HG03442 (cell line): ENCODE data around the gene ANGPTL4.
A peak's percentile ranks its signal among the peaks of the same experiment; 100 is the strongest.
"Not testable (repeated sequence)": the region's sequence is repeated elsewhere in the genome, so short reads cannot be mapped to it uniquely, and the experiment has no call there.

Source experiments
- ATAC-seq: cut with Tn5 transposase; IDR thresholded peaks from one replicate; pipeline ENCODE4 v1.9.1; 2021; ENCODE audit warnings: mild to moderate bottlenecking, moderate library complexity; ENCODE audit not compliant: unreplicated experiment

The ANGPTL4 gene

DNA sequence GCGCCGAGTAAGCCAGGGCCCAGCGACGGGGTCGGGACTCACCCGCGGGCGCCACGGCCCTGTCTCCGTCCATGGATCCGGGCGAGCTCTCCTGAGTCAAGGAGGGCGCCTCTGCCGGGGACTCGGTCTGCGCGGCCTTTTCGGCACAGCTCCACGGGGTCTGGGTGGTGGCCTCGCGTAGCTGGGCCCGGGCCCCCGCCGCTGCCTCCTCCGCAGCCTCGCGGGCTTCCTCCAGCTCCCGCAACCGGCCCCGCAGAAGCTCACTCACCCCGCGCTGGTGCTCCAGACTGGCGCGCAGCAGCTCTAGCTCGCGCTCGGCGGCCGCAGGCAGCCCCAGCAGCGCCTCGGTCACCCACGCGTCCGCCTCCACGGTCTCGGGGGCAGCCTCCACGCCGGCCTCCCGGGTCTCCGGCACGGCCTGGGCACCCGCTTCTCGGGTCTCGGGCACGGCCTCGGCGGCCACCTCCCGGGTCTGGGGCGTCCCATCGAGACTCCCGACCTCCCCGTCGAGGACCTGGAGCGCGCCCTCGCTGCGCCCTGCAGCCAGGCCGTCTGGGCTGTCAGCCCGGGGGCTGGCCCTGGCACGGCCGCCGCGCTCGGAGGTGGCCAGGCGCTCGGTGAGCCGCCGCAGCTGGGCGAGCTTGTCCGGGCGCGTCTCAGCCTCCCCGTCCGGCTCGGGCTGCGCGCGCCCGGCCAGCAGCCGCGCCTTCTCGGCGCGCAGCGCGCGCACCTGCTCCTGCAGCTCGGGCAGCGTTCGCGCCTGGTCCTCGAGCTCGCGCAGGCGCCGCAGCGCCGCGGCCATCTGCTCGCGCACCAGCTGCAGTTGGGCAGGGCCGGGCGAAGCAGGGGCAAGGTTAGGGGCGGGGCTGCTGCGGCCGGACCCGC is 29.3 kb upstream of the ANGPTL4 start:
- no peak for ATAC-seq

DNA sequence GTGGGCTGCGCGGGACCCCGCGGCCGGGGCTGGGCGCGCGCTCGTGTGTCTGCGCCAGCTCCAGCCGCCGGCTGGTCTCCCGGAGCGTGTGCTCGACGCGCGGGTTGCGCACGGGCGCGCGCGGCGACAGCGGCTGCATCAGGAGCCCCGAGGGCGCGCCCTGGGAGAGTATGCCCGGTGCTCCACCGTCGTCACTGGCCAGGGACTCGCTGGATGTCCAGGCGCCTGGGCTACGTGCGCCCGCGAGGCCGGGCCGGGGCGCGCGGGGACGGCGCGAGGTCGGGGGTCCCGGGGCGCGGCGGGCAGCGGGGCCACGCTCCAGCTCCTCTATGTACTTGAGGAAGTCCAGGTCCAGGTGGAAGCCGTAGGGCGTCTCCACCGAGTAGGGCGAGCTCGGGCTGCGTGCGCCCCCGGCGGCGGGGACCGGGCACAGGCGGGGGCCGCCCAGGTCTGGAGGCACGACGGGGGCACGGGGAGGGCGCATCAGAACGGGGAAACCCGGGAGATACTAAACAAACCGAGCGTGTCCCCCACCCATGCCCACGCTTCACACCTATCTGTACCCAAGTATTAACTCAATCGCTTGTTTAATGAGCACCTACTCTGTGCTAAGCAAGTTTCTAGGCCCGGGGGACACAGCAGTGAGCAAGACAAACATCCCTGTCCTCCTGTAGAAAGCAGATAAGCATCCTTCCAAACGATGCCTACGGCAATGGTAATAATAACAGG is 28.4 kb upstream of the ANGPTL4 start:
- no peak for ATAC-seq

DNA sequence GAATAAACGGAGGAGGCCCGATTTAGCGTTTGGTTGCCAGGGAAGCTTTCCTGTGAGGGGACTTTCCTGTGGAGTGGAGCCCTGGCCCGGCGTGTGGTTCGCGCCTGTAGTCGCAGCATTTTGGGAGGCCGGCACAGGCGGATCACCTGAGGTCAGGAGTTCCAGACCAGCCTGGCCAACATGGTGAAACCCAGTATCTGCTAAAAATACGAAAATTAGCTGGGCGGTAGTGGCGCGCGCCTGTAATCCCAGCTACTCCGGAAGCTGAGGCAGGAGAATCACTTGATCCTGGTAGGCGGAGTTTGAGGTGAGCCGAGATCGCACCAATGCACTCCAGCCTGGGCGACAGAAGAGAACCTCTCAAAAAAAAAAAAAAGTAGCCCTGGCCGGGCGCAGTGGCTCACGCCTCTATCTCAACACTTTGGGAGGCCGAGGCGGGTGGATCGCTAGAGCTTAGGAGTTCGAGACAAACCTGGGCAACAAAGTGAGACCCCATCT is 27.8 kb upstream of the ANGPTL4 start:
- no peak for ATAC-seq

DNA sequence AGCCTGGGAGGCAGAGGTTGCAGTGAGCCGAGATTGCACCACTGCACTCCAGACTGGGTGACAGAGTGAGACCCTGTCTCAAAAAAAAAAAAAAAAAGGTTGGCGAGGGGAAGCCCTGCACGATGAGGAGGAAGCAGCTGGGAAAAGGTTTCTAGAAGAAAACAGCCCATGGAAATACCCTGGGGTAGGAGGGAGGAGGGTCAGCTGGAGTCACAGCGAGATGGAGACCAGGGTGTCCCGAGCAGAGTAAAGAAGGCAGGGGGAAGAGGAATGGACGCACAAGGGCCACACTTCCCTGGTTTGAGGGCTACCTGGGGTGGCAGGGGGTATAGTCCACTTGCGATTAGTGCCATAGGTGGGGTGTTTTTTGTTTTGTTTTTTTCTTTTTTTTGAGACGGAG is 27.3 kb upstream of the ANGPTL4 start:
- ATAC-seq: no peak

DNA sequence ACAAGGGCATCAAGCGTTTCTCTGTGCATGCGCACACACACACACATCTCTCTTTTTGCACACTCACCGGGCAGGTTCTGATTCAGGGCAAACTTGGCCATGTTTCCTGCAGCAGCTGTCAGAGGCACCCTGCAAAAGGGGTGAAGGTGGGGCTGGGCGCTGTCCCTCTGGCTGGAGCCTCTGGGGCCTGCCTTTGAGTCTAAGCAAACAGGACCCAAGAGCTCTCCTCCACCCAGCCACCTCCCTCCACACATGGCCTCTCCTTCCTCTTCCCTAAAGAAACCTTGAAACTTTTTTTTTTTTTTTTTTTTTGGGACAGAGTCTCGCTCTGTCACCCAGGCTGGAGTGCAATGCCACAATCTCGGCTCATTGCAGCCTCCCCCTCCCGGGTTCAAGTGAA is 26.2 kb upstream of the ANGPTL4 start:
- no peak for ATAC-seq

DNA sequence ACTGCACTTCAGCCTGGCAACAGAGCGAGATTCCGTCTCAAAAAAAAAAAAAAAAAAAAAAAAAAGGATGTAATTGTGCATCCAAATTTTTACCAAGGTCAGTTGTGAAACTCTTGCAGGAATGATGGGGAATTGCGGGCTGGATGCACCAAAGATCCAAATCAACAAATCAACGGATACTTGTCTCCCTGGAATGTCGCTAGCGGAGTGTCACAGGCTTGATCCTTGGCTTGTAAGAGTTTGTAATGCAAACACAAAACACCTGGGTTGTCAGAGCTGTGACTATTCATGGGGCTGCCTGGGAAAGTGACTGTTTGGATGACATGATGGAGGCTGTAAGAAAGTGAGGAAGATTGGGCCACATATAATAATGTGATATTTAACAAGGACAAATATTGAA is 25.1 kb upstream of the ANGPTL4 start:
- no peak for ATAC-seq

DNA sequence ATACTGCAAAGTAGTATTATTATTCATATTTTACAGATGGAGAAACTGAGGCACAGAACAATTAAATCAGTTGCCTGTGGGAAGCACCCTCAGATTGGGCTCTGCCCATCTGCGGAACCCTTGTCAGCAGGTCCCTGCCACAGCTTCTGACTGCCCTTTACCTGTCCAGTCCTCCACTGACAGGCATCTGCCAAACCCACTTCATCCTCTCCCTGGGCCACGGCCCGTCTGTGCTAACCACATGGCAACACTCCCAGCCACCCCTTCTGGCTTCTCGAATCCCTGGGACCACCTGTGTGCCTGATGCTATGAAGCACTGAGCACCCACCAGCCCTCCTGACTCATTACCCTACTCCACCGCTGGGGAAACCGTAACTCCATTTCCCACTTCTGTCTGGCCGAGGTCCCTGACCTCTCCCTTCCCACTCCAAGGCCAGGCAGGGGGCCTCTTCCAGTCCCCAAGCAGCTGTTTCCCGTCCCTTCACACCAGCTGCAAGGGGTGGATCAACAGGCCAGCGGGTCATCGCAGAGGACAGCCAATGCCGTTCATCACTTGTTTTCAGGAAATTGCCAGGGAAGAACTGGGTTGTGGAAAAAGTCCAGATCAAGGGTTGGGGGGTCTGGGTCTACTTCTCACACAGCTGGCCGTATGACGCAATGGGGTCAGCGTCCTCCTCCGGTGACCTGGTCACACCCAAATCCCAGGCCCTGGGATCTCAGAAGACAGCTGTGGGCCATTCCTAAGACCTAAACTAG is 23.4 kb upstream of the ANGPTL4 start:
- no peak for ATAC-seq

DNA sequence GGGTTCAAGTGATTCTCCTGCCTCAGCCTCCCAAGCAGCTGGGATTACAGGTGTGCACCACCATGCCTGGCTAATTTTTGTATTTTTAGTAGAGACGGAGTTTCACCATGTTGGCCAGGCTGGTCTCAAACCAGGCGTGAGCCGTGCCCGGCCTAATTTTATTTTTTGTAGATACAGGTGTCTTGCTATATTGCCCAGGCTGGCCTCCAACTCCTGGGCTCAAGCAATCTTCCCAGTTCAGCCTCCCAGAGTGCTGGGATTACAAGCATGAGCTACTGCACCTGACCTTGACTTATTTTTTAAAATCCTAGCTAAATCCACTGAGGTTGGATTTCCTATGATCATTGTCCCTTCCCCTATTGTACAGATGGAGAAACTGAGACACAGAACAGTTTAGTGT is 22.5 kb upstream of the ANGPTL4 start:
- ATAC-seq: not testable (repeated sequence)

DNA sequence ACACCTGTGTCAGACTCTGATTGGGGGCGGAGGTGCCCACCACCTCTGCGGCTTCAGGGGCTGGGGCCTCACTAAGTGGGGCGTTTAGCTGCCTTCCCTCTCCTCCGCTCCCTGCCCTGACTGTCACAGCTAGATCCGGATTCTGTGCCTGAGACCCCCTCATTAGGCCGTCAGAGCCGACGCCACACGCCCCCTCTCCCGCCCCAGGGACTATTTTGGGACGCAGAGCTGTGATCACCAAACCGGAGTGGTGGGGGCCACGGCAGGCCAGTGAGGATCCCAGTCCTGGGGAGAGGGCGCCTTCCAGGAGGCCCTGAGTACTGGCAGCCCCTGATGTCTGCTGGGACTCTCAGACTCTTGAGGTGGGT is 21.7 kb upstream of the ANGPTL4 start:
- no peak for ATAC-seq

DNA sequence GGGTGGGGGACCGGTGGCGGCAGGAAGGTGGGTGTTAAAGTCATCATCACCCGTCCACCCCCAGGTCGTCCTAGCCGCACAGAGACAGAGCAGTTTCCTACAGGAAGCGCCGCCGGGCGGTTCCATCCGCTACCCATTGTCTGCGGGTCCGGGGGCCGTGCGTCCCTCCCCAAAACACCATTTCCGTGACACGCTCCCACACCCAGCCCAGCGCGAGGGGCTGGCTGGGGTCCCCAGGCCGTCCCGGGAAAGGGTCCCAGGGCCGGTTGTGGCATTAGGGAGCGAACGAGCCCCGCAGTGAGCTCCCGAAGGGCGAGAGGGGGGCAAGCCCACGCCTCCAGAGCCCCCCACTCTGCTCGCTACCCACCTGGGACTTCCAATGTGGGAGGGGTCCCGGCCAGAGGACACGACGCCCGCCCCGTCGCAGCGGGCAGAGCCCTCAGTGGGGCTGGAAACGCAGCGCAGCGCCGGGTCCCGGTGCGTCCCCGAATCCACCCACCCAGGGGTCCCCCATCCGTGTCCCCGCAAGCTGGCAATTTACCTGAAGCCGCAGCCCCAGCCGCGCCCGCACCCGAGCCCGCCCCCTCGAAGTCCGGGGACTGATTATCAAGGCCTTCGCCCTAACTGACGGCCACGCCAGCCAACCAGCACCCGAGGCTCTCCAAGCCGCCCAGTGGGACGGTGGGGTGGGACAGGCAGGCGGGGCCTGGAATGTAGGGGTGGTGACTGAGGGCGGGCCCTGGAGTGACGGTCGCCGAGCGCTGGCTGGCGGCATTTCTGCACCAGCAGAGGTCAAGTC is 21.1 kb upstream of the ANGPTL4 start, which contains the start of gene KANK3:
Gene KANK3, minus strand, starts transcription at position 579 of the 799 bp plus-strand sequence. CDS start 5,434 bp downstream, outside the sequence.
- peak; percentile 77 for ATAC-seq

DNA sequence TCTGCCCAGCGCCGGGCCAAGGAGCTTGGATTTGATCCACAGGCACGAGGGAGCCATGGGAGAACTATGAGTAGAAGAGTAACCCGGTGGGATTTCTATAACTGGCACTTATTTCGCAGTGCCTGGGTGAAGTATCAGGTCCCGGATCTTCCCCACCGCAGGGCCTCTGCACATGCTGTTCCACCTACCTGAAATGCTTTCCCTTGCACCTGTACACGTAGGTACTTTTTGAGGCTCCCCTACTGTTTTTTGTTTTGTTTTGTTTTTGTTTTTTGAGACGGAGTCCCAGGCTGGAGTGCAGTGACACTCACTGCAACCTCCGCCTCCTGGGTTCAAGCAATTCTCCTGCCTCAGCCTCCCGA is 20.5 kb upstream of the ANGPTL4 start:
- ATAC-seq: no peak

DNA sequence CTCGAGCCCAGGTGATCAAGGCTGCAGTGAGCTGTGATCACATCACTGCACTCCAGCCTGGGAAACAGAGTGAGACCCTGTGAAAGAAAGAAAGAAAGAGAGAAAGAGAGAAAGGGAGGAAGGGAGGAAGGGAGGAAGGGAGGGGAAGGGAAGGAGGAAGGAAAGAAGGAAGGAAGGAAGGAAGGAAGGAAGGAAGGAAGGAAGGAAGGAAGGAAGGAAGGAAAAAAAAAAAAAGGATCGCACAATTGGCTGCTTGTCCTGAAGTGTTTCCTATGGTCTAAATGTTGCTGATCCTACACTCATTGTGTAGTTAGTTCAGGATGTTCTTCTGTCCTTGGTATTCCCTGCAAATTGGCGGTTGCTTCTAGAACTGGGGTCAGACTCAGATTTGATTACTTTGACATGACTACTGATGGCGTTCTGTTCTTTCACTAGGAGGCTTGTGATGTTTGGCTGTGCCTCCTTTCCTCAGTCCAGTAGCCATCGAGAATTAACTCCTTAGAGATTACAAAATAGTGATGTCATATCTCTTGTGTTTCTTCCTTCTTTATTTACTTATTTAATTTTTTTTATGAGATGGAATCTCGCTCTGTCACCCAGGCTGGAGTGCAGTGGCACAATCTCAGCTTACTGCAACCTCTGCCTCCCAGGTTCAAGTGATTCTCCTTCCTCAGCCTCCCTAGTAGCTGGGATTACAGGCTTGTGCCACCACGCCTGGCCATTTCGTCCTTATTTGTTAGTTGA is 14.2 kb upstream of the ANGPTL4 start:
- not testable (repeated sequence) for ATAC-seq

DNA sequence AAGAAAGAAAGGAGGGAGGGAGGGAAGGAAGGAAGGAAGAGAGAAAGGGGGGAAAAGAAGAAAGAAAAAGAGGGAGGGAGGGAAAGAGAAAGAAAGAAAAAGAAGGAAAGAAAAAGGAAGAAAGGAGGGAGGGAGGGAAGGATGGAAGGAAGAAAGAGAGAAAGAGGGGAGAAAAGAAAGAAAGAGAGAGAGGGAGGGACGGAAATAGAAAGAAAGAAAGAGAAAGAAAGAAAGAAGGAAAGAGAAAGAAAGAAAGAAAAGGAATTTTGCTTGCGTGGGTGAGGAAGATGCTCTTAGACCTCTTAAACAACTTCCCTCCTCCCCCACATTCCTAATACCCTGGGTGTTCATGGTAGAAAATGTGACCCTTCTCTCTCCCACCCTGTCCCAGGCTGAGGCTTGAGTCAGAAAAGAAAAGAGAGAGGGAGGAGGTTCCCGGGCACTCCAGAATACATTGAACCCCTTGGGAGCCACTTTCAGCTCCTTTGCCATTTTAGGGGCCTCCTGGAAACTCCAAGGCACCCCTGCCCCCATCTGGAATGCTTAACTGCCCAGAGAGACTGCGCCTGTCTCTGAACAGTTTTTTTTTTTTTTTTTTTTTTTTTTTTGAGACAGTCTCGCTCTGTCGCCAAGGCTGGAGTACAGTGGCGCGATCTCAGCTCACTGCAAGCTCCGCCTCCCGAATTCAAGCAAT is 11.7 kb upstream of the ANGPTL4 start:
- ATAC-seq: no peak

DNA sequence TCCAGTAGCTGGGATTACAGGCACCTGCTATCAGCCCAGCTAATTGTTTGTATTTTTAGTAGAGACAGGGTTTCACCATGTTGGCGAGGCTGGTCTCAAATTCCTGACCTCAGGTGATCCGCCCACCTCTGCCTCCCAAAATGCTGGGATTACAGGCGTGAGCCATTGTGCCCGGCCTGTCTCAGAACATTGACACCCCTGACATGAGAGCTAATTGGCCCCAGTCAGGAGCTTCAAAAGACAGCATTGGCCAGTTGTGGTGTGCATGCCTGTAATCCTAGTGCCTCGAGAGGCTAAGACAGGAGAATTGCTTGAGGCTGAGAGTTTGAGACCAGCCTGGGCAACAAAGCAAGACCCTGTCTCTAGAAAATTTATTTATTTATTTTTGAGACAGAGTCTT is 11.1 kb upstream of the ANGPTL4 start:
- ATAC-seq: not testable (repeated sequence)

DNA sequence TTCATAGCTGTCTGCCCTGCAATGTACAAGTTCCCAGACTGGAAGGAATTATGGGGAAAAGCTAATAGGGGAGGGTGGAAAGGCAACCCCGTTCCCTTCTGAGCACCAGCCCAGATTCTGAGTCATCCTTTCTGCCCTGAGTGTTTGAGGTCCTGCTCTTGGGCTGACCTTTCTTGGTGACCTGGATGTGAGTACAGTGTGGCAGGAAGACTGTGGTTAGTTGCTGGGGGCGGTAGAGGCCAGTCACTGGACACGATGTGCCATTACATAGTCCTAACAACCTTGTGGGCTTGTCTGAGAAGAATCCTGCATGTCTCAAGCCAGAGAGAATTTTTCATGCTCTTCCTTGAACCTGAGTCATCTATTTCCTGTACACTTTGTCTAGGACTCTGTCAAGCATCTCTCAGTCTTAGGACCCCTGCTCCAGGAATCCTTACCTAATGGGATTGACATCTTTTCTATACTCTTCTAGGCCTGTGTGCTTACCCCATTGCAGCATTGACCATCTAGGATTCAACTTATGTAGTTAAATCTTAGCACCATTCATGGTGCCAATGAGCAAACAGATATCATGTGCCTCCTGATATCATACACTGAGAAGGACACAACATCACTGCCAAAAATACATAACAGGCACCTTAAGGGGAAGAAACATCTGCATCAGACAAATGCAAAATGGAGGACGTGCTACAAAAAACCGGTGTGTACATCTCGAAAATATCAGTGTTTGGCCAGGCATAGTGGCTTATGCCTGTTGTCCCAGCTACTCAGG is 8.1 kb upstream of the ANGPTL4 start:
- ATAC-seq: no peak

DNA sequence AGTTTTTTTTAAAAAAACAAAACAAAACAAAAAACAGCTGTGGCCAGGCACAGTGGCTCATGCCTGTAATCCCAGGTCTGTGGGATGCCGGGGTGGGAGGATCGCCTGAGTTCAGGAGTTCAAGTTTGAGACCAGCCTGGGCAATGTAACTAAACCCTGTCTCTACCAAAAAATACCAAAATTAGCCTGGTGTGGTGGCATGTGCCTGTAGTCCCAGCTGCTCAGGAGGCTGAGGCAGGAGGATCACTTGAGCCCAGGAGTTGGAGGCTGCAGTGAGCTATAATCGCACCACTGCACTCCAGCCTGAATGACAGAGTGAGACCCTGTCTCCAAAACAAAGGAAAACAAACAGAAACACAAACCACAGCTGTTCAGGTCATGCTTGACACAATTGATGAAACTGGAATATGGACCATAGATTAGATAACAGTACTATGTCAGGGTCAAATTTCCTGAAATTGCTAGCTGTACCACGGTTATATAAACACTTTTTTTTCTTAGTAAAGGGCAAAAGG is 6.9 kb upstream of the ANGPTL4 start:
- no peak for ATAC-seq

DNA sequence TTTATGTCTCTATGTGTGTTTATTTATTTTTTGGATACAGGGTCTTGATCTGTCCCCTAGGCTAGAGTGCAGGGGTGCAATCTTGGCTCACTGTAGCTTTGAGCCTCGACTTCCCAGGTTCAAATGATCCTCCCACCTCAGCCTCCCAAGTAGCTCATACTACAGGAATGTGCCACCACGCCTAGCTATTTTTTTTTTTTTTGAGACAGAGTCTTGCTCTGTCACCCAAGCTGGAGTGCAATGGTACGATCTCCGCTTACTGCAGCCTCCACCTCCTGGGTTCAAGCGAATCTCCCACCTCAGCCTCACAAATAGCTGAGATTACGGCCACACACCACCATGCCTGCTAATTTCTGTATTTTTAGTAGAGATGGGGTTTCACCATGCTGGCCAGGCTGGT is 5.0 kb upstream of the ANGPTL4 start:
- ATAC-seq: no peak

DNA sequence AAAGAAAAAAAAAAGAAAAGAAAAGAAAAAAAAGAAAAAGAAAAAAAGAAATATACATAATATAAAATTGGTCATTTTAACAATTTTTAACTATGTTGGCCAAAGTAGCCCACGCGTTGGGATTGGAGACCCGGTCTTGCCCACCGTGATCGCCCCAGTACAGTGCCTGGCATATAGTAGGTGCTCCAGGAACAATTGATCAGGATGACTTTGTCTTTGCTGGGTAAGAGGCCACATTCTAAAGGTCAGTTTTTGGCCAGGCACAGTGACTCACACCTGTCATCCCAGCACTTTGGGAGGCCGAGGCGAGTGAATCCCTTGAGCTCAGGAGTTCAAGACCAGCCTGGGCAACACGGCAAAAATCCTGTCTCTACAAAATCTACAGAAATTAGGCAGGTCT is 3.8 kb upstream of the ANGPTL4 start:
- ATAC-seq: no peak
